Measurements from ENCODE around the gene ERN1. TPM values are rescaled to one million over a fixed set of nuclear protein-coding genes. Genes with fewer than 3 reads are reported as not detected.

The ERN1 gene
- total and polyA plus RNA-seq, 4 donors, result 4.0 to 6.9 (median 5.9) TPM

GRCh38 chr17:64081802-64082799 is 47.8 kb downstream of the ERN1 start:
- 54% methylated on average over 6 of the region's 8 CpGs for WGBS (ENCODE audit: insufficient coverage)
- no peaks in the 10 kb centered on the region for H3K9me3 ChIP-seq (ENCODE audit: control insufficient read depth, insufficient read depth, low read length)
- peaks cover 5% of the 10 kb centered on the region for H3K4me1 ChIP-seq (ENCODE audit: control insufficient read depth, insufficient read depth, low read length)
- no peak overlapping the region for H3K4me3 ChIP-seq (ENCODE audit: low read depth, low read length)
- peak in 2 of 6 donors; percentile 43 to 66 for DNase-seq (ENCODE audit: low read depth in 4 of 6, low spot score in 6 of 6)
- H3K36me3 ChIP-seq (ENCODE audit: control insufficient read depth, insufficient read depth, low read length), result no peaks in the 10 kb centered on the region
- H3K27ac ChIP-seq (ENCODE audit: low read depth, low read length), result no peak overlapping the region
- H3K27me3 ChIP-seq (ENCODE audit: control insufficient read depth, insufficient read depth, low read length), result no peaks in the 10 kb centered on the region

DNA sequence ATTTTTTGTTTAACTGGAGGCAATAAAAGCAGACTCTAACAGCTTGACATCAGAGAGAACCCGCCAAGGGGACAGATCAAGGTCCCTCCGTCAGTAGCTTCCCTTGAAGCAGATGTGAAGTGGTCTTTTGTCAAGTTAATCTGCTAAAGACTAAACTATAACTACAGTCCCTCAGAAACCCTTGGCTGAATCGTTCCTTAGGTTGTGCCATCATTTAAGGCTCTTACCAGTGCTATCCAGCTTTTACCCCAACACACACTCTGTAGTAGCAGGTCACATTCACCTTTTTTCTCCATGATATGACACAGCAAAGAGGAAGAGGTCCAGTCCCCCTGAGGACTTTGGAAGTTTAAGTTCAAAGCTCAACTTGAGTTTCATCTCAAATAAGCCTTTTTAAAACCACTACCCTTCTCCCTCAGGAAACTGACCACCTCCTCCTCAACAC is 49.7 kb downstream of the ERN1 start:
- Histone ChIP-seq H3K4me3 (ENCODE audit: low read depth, low read length) (no peak overlapping the region), H3K4me1 (ENCODE audit: control insufficient read depth, insufficient read depth, low read length) (peaks cover 5% of the 10 kb centered on the region), H3K36me3 (ENCODE audit: control insufficient read depth, insufficient read depth, low read length) (no peaks in the 10 kb centered on the region), H3K27ac (ENCODE audit: low read depth, low read length) (no peak overlapping the region), H3K27me3 (ENCODE audit: control insufficient read depth, insufficient read depth, low read length) (no peaks in the 10 kb centered on the region), H3K9me3 (ENCODE audit: control insufficient read depth, insufficient read depth, low read length) (no peaks in the 10 kb centered on the region)
- DNase-seq (ENCODE audit: low read depth in 4 of 6, low spot score in 6 of 6), result no peak
- 67% methylated on average over 1 of the region's 3 CpGs for WGBS (ENCODE audit: insufficient coverage)

DNA sequence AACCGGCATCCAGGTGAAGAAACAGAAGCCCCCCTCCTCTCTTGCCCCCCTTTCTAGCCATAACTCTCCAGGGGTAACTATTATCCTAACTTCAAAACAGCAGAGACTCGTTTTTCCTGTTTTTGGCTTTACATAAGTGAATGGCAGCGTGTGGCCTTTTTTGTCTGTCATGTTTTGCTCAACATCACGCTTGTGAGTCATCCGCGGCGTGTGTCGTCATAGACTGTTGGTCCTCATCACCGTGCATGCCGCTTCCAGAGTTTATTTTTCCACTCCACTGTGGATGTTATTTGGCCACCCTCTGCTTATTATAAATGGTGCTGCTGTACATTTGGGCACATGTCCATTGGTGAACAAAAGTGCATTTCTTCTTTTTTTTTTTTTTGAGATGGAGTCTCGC is 52.6 kb downstream of the ERN1 start:
- Histone ChIP-seq H3K27me3 (ENCODE audit: control insufficient read depth, insufficient read depth, low read length) (no peaks in the 10 kb centered on the region), H3K4me1 (ENCODE audit: control insufficient read depth, insufficient read depth, low read length) (no peaks in the 10 kb centered on the region), H3K9me3 (ENCODE audit: control insufficient read depth, insufficient read depth, low read length) (no peaks in the 10 kb centered on the region), H3K27ac (ENCODE audit: low read depth, low read length) (no peak overlapping the region), H3K4me3 (ENCODE audit: low read depth, low read length) (no peak overlapping the region), H3K36me3 (ENCODE audit: control insufficient read depth, insufficient read depth, low read length) (no peaks in the 10 kb centered on the region)
- WGBS (ENCODE audit: insufficient coverage), result 94% methylated on average over 9 of the region's 11 CpGs
- no peak for DNase-seq (ENCODE audit: low read depth in 4 of 6, low spot score in 6 of 6)

DNA sequence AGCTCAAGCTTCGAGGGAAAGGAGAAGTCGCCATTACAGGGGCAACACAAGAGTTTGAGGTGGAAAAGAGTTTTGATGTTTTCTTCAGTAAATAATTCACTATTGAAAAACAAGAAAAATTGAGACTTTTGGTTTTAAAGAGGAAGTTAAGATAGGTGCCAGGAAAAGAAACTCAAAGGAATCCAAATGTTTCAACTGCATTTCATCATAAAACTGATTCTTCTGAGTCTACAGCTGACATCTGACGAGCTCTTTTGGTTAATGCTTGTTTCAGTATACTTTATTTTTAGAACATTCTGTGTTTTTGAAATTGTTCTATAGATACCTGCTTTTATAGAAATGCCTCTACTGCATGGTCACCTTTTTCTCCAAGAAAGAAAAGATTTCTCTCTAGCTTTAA is 54.0 kb downstream of the ERN1 start:
- Histone ChIP-seq H3K9me3 (ENCODE audit: control insufficient read depth, insufficient read depth, low read length) (no peaks in the 10 kb centered on the region), H3K27ac (ENCODE audit: low read depth, low read length) (no peak overlapping the region), H3K4me3 (ENCODE audit: low read depth, low read length) (no peak overlapping the region), H3K27me3 (ENCODE audit: control insufficient read depth, insufficient read depth, low read length) (no peaks in the 10 kb centered on the region), H3K36me3 (ENCODE audit: control insufficient read depth, insufficient read depth, low read length) (peaks cover 8% of the 10 kb centered on the region), H3K4me1 (ENCODE audit: control insufficient read depth, insufficient read depth, low read length) (no peaks in the 10 kb centered on the region)
- DNase-seq (ENCODE audit: low read depth in 4 of 6, low spot score in 6 of 6), result no peak
- no CpG with 5 or more reads among the region's 3 CpGs for WGBS (ENCODE audit: insufficient coverage)

GRCh38 chr17:64074704-64075426 is 55.1 kb downstream of the ERN1 start:
- Histone ChIP-seq H3K9me3 (ENCODE audit: control insufficient read depth, insufficient read depth, low read length) (peaks cover 2% of the 10 kb centered on the region), H3K4me1 (ENCODE audit: control insufficient read depth, insufficient read depth, low read length) (no peaks in the 10 kb centered on the region), H3K27ac (ENCODE audit: low read depth, low read length) (no peak overlapping the region), H3K36me3 (ENCODE audit: control insufficient read depth, insufficient read depth, low read length) (peaks cover 8% of the 10 kb centered on the region), H3K27me3 (ENCODE audit: control insufficient read depth, insufficient read depth, low read length) (no peaks in the 10 kb centered on the region), H3K4me3 (ENCODE audit: low read depth, low read length) (no peak overlapping the region)
- no CpG with 5 or more reads among the region's 6 CpGs for WGBS (ENCODE audit: insufficient coverage)
- DNase-seq (ENCODE audit: low read depth in 4 of 6, low spot score in 6 of 6), result no peak

DNA sequence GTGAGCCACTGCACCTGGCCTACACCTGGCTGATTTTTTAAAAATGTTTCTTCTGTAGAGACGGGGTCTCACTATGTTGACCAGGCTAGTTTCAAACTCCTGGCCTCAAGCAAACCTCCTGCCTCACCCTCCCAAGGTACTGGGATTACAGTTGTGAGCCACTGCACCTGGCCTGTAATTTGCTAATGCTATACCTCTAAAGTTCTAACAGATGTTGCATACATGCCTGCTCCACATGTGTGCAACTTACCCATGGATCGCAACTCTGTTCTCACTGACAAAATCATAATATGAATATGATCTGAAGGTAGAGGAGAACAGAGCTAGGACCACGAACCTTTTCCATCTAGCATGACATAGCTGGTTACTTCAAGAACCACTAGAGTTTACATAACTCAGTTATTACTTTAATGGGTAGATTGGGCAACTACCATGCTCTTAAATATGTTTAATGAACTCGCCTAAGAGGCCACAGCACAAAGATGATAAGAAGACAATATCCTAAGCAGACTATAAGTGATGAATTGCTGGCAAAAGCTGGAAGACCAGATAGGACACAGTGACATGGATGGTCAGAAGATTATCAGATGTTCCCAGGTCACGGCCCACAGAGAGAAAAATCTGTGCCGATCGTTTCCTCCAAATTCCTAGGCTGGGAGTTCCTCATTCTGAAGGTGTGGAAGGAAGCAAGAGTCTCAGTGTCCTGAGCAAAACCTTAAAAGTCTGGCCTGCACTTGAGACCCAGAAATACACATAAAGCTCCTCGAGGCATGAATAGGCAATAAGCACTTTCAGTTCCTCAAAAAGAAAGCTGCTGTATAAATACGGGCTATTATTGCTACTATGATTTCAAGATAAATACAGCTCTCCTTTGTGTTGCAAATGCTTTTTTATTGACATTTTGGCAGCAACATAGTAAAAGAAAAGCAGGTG is 55.9 kb downstream of the ERN1 start:
- no peak overlapping the region for H3K27ac ChIP-seq (ENCODE audit: low read depth, low read length)
- DNase-seq (ENCODE audit: low read depth in 4 of 6, low spot score in 6 of 6), result no peak
- H3K9me3 ChIP-seq (ENCODE audit: control insufficient read depth, insufficient read depth, low read length), result peaks cover 2% of the 10 kb centered on the region
- H3K27me3 ChIP-seq (ENCODE audit: control insufficient read depth, insufficient read depth, low read length), result no peaks in the 10 kb centered on the region
- H3K36me3 ChIP-seq (ENCODE audit: control insufficient read depth, insufficient read depth, low read length), result peaks cover 8% of the 10 kb centered on the region
- no peaks in the 10 kb centered on the region for H3K4me1 ChIP-seq (ENCODE audit: control insufficient read depth, insufficient read depth, low read length)
- no peak overlapping the region for H3K4me3 ChIP-seq (ENCODE audit: low read depth, low read length)
- WGBS (ENCODE audit: insufficient coverage), result 83% methylated on average over 4 of the region's 9 CpGs

- no peaks in the 10 kb centered on the region for H3K27me3 ChIP-seq (ENCODE audit: control insufficient read depth, insufficient read depth, low read length)
- H3K9me3 ChIP-seq (ENCODE audit: control insufficient read depth, insufficient read depth, low read length), result peaks cover 2% of the 10 kb centered on the region
- no peak overlapping the region for H3K4me3 ChIP-seq (ENCODE audit: low read depth, low read length)
- H3K27ac ChIP-seq (ENCODE audit: low read depth, low read length), result no peak overlapping the region
- DNase-seq (ENCODE audit: low read depth in 4 of 6, low spot score in 6 of 6), result no peak
- 82% methylated on average over 3 of the region's 3 CpGs for WGBS (ENCODE audit: insufficient coverage)
- no peaks in the 10 kb centered on the region for H3K4me1 ChIP-seq (ENCODE audit: control insufficient read depth, insufficient read depth, low read length)
- peaks cover 19% of the 10 kb centered on the region for H3K36me3 ChIP-seq (ENCODE audit: control insufficient read depth, insufficient read depth, low read length)
Observed at GRCh38 chr17:64071111-64071510, 58.8 kb downstream of the ERN1 start.

GRCh38 chr17:64070213-64070612 is 59.7 kb downstream of the ERN1 start:
- H3K36me3 ChIP-seq (ENCODE audit: control insufficient read depth, insufficient read depth, low read length), result peaks cover 19% of the 10 kb centered on the region
- WGBS (ENCODE audit: insufficient coverage), result 90% methylated on average over 1 of the region's 3 CpGs
- H3K9me3 ChIP-seq (ENCODE audit: control insufficient read depth, insufficient read depth, low read length), result peaks cover 2% of the 10 kb centered on the region
- H3K27me3 ChIP-seq (ENCODE audit: control insufficient read depth, insufficient read depth, low read length), result no peaks in the 10 kb centered on the region
- no peak for DNase-seq (ENCODE audit: low read depth in 4 of 6, low spot score in 6 of 6)
- no peaks in the 10 kb centered on the region for H3K4me1 ChIP-seq (ENCODE audit: control insufficient read depth, insufficient read depth, low read length)
- H3K4me3 ChIP-seq (ENCODE audit: low read depth, low read length), result no peak overlapping the region
- H3K27ac ChIP-seq (ENCODE audit: low read depth, low read length), result no peak overlapping the region

DNA sequence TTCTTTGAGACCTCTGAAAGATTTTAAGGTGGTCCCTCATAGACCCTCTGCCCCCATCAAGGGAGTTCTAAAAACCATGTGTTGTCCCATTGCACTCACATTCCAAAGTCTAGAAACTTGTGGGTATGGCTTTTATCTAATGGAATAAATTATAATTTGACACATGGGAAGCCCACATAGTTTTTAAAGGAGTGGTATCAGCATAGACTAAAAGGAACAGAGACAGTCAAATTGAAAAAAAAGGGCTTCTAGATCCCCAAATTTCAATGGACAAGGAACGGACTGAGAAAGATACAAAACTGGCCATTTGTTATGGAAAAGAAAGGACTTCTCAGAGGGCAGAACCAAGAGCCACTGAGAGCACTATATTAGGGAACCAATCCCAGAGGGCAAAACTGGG is 60.8 kb downstream of the ERN1 start:
- Histone ChIP-seq H3K4me1 (ENCODE audit: control insufficient read depth, insufficient read depth, low read length) (peaks cover 7% of the 10 kb centered on the region), H3K4me3 (ENCODE audit: low read depth, low read length) (no peak overlapping the region), H3K27ac (ENCODE audit: low read depth, low read length) (no peak overlapping the region), H3K9me3 (ENCODE audit: control insufficient read depth, insufficient read depth, low read length) (peaks cover 2% of the 10 kb centered on the region), H3K27me3 (ENCODE audit: control insufficient read depth, insufficient read depth, low read length) (no peaks in the 10 kb centered on the region), H3K36me3 (ENCODE audit: control insufficient read depth, insufficient read depth, low read length) (peaks cover 19% of the 10 kb centered on the region)
- no CpG with 5 or more reads among the region's 1 CpG for WGBS (ENCODE audit: insufficient coverage)
- no peak for DNase-seq (ENCODE audit: low read depth in 4 of 6, low spot score in 6 of 6)
